T-helper 17 cell (primary cell): Measurements from ENCODE around the gene TAS2R13. TPM values are rescaled to one million over a fixed set of nuclear protein-coding genes. Genes with fewer than 3 reads are reported as not detected.

Source experiments
- ATAC-seq: fragments of 150-1000 bp; cut with Tn5 transposase; 2 replicates; pipeline ENCODE4 v1.10.0; 2021; ENCODE audit warnings: mild to moderate bottlenecking, moderate library complexity
- DNase-seq, 3 donors: peaks; one replicate each; pipeline versions ENCODE4 v3.0.0 to v3.0.0-alpha.2; 2020 to 2021
- H3K9me3 ChIP-seq: one replicate; pipeline ENCODE4 v1.7.0; 2013; ENCODE audit warnings: low read length, mild to moderate bottlenecking; ENCODE audit not compliant: control insufficient read depth, poor library complexity, severe bottlenecking
- H3K27ac Mint-ChIP-seq: one replicate; pipeline ENCODE4 v1.8.0; 2022; ENCODE audit warnings: mild to moderate bottlenecking, moderate library complexity, mixed read lengths
- H3K27me3 Mint-ChIP-seq: one replicate; pipeline ENCODE4 v1.8.0; 2022; ENCODE audit warnings: mixed read lengths
- H3K36me3 Mint-ChIP-seq: one replicate; pipeline ENCODE4 v1.8.0; 2022; ENCODE audit warnings: low read depth, mixed read lengths
- H3K4me1 Mint-ChIP-seq: one replicate; pipeline ENCODE4 v1.8.0; 2022; ENCODE audit warnings: mild to moderate bottlenecking, mixed read lengths
- H3K4me3 Mint-ChIP-seq: one replicate; pipeline ENCODE4 v1.8.0; 2022; ENCODE audit warnings: mild to moderate bottlenecking, moderate library complexity, mixed read lengths
- total RNA-seq, 4 donors: library from RNA in 2 of 4; stranded (reverse) in 2 of 4; gene quantifications; one replicate each; pipeline ENCODE4 v1.2.3 and lab custom pipeline; 2022 to 2026

Gene TAS2R13
- total RNA-seq, 2 donors from 2014 or later, result 1.2 to 1.4 TPM

DNA sequence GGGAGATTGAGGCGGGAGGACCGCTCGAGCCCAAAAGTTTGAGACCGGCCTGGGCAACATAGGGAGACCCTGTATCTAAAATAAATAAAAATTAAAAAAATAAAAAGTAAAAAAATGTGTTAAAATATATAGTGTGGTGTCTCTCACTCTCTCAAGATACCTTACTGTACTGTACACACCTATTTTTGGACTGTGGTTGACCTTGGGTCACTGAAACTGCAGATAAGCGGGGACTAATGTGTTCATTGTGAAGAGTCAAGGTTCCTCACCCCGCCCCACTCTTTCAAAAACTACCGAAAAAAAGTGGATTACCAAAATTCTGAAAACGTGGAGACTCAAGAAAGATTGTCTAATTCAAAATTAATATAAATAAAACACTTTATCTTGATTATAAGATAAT is 1.0 kb upstream of the TAS2R13 start:
- Mint-ChIP-seq H3K4me3 (no peak overlapping the region), H3K4me1 (no peaks in the 10 kb centered on the region), H3K27me3 (no peaks in the 10 kb centered on the region), H3K36me3 (no peaks in the 10 kb centered on the region), H3K27ac (no peak overlapping the region)
- DNase-seq (no peak), ATAC-seq (no peak)
- H3K9me3 ChIP-seq, result no peaks in the 10 kb centered on the region

DNA sequence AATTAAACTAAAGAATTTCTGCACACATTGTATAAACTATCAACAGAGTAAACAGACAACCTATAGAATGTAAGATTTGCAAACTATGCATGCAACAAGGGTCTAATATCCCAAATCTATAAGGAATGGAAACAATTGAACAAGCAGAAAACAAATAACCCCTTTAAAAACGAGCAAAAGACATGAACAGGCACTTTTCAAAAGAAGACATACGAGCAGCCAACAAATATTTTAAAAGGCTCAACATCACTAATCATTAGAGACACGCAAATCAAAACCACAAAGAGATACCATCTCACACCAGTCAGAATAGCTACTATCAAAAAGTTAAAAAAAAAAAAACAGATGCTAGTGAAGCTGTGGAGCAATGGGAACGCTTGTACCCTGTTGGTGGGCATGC is 4.7 kb downstream of the TAS2R13 start:
- no peaks in the 10 kb centered on the region for H3K27me3 Mint-ChIP-seq
- H3K36me3 Mint-ChIP-seq, result no peaks in the 10 kb centered on the region

DNA sequence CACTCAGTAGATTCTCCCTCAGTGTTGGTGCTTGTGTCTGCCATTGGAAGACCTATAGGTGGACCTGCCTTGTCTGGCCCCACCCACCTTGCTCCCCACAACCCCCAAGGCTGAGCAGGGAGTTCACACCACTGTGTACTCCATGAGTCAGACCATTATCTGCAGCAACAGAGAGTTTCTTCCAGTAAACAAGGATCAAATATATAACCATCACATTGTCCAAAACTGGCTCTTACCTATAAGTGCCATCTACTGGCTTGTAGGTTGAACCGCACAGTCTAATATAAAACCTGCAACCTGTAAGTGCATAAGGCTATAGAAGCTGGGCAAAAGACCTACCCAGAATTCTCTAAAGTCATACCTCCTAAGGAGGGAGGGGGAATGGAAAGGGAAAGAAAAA is 7.9 kb downstream of the TAS2R13 start:
- no peaks in the 10 kb centered on the region for H3K4me1 Mint-ChIP-seq
- no peak for DNase-seq
- peaks cover 3% of the 10 kb centered on the region for H3K9me3 ChIP-seq
- no peaks in the 10 kb centered on the region for H3K27me3 Mint-ChIP-seq
- no peak overlapping the region for H3K27ac Mint-ChIP-seq
- no peak for ATAC-seq
- H3K36me3 Mint-ChIP-seq, result peaks cover 3% of the 10 kb centered on the region
- H3K4me3 Mint-ChIP-seq, result no peak overlapping the region

More for the DNA sequence above, 4.7 kb downstream of the TAS2R13 start:
- Mint-ChIP-seq H3K4me3 (no peak overlapping the region), H3K4me1 (no peaks in the 10 kb centered on the region), H3K27ac (no peak overlapping the region)
- no peak for ATAC-seq
- H3K9me3 ChIP-seq, result peaks cover 3% of the 10 kb centered on the region
- DNase-seq, result no peak

DNA sequence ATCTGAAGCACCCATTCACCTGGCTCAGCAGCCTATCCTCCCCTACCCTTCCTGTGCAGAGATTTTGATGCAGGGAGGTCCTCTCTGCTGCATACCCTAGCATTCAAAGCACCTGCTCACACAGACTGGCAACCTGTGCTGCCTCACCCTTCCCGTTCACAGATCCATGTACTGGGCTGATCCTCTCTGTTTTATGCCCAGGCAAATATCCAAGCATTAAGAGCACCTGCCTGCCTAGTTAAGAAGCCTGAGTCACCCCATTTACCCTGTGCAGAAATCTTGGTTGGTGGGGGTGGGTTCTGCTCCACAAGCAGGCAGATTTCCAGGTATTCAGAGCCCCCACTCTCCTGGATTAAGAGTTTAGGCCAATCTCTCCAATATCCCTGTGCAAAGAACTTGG is 8.4 kb downstream of the TAS2R13 start:
- no peaks in the 10 kb centered on the region for H3K4me1 Mint-ChIP-seq
- H3K4me3 Mint-ChIP-seq, result no peak overlapping the region
- peaks cover 3% of the 10 kb centered on the region for H3K36me3 Mint-ChIP-seq
- no peak for DNase-seq
- ATAC-seq, result no peak
- no peak overlapping the region for H3K27ac Mint-ChIP-seq
- peaks cover 3% of the 10 kb centered on the region for H3K9me3 ChIP-seq
- H3K27me3 Mint-ChIP-seq, result no peaks in the 10 kb centered on the region

DNA sequence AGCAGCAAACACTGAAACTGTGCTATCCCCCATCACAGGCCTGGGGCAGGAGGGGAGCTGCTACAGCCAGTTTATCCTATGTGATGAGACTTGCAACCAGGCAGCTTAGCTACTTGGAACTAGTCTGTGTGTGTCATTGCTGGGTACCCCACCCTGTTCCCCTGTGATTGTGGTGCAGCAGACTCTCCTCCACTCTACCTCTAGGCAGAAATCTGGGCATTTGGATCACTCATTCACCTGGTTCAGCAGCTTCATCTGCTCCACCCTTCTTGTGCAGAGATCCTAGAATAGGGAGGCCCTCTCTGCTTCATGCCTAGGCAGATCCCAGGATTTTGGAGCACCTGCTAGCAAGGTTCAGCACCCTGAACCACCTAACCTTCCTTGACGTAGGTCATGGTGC is 8.8 kb downstream of the TAS2R13 start:
- H3K4me1 Mint-ChIP-seq, result no peaks in the 10 kb centered on the region
- ATAC-seq, result no peak
- H3K9me3 ChIP-seq, result peaks cover 3% of the 10 kb centered on the region
- no peaks in the 10 kb centered on the region for H3K27me3 Mint-ChIP-seq
- no peak overlapping the region for H3K4me3 Mint-ChIP-seq
- H3K27ac Mint-ChIP-seq, result no peak overlapping the region
- peaks cover 3% of the 10 kb centered on the region for H3K36me3 Mint-ChIP-seq
- no peak for DNase-seq

DNA sequence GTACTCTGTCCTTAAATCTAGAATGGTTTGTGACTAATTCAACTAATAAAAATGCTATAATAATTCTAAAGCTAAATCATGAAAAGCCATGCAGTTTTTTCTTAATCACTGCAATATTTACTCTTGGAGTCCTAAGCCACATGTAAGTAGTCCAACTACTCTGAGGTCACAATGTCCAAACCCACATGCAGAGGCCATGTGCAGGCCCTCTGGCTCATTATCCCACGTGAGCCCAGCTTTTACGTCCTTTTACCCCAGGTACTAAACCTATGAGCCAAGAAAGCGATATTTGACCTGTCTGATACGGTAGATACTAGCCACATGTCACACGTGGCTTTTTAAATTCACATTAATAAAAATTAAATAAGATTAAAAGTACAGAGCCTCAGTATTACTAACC is 12.5 kb downstream of the TAS2R13 start:
- Mint-ChIP-seq H3K4me3 (no peak overlapping the region), H3K36me3 (peaks cover 7% of the 10 kb centered on the region), H3K27me3 (no peaks in the 10 kb centered on the region), H3K4me1 (no peaks in the 10 kb centered on the region), H3K27ac (no peak overlapping the region)
- H3K9me3 ChIP-seq, result no peaks in the 10 kb centered on the region
- ATAC-seq (no peak), DNase-seq (no peak)

DNA sequence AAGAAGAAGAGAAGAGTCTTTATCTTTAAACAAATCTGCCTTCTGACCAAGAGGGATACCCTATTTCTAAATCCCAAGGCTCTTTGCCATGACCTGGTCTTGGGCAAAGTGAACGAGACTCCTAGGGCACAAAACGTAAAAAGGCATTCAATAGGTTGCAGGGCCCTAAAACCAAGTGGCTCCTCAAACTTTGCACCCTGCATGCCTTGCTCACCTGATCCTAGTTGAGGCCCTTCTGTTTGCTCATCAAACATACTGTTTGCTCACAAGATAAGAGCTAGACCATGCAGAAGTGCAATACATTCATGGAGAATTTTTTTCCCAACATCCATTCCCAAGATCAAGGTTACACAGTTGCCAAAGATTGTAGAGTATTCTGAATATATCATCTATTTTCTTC is 17.4 kb downstream of the TAS2R13 start:
- no peak for DNase-seq
- Mint-ChIP-seq H3K27ac (no peak overlapping the region), H3K4me3 (no peak overlapping the region), H3K36me3 (peaks cover 4% of the 10 kb centered on the region), H3K27me3 (no peaks in the 10 kb centered on the region), H3K4me1 (peaks cover 2% of the 10 kb centered on the region)
- H3K9me3 ChIP-seq, result no peaks in the 10 kb centered on the region
- ATAC-seq, result no peak

DNA sequence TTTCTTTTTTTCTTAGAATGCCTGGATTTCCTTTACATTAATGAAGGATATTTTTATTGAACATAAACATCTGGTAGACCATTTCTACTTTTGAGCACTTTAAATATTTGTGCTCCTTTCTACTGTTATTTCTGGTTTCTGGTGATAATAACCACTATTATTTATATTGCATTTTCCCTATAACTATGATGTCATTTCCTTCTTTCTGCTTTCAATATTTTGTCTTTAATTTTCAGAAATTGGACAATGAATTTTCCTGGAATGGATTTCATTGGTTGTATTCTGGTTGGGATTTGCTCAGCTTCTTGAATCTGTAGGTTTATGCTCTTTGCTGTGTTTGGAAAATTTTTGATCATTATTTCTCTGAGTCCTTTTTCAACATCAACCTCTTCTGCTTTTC is 20.1 kb downstream of the TAS2R13 start:
- DNase-seq, result no peak
- H3K9me3 ChIP-seq, result no peaks in the 10 kb centered on the region
- H3K4me1 Mint-ChIP-seq, result peaks cover 11% of the 10 kb centered on the region
- no peaks in the 10 kb centered on the region for H3K36me3 Mint-ChIP-seq
- no peak overlapping the region for H3K4me3 Mint-ChIP-seq
- no peak overlapping the region for H3K27ac Mint-ChIP-seq
- H3K27me3 Mint-ChIP-seq, result no peaks in the 10 kb centered on the region
- no peak for ATAC-seq

DNA sequence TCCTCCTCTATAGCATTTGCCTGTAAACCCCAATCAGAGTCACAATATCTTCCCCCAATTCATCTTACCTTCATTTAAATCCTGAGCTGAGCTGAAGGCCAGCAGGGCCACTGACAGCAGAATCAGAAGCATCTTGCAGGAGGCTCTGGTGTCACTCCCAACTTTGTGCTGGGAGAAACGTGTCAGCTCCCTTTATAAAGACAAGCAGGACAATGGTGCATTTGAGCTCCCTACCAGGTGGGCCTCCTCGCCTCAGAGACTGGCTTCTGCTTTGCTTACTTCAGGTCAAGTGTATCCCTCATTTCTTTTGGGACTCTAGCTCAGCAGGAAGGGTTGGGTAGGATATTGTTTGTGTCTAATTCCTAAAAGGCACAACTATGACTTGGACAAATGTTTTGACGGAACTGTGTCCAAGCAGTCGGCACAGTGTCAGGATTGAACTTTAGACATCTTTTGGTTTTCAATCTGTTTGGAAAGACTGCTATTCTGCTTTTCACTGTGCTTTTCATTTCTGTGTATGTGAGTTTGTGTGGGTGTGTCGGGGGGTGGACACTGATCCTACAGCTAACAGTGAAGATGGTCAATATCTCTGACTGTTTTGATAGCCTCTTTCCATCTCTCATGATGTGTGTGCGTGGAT is 25.2 kb downstream of the TAS2R13 start, which contains the start of gene PRH1:
TSS of gene PRH1 (minus strand) at position 170 of the 640 bp plus-strand sequence. CDS start at position 132, 38 bp downstream.
- Mint-ChIP-seq H3K4me3 (no peak within 1 kb of the TSS), H3K36me3 (peaks cover 2% of the 10 kb centered on the region), H3K4me1 (peaks cover 11% of the 10 kb centered on the region), H3K27me3 (no peaks in the 10 kb centered on the region), H3K27ac (no peak within 1 kb of the TSS)
- no peaks in the 10 kb centered on the region for H3K9me3 ChIP-seq
- no peak for DNase-seq
- ATAC-seq, result no peak

DNA sequence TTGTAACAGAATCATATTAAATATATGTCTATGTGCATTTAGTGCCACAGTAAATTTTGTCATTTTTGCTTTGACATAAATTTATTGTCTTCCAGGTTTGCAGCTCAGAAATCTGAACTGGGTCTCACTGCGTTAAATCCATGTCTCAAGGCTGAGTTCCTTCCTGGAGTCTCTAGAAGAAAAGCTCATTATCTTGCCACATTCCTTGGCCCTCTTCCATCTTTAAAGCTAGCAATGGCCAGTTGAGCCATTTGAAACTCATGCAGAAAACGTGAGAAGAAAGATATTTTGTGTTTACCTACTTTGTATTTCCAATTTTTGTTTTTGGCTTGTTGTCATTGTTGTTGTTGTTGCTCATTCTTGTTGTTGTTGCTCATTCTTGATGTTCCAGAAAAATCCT is 36.0 kb downstream of the TAS2R13 start:
- ATAC-seq (no peak), DNase-seq (no peak)
- H3K27ac Mint-ChIP-seq, result no peak overlapping the region
- no peaks in the 10 kb centered on the region for H3K4me1 Mint-ChIP-seq
- H3K27me3 Mint-ChIP-seq, result no peaks in the 10 kb centered on the region
- no peaks in the 10 kb centered on the region for H3K9me3 ChIP-seq
- peaks cover 2% of the 10 kb centered on the region for H3K36me3 Mint-ChIP-seq
- H3K4me3 Mint-ChIP-seq, result no peak overlapping the region

DNA sequence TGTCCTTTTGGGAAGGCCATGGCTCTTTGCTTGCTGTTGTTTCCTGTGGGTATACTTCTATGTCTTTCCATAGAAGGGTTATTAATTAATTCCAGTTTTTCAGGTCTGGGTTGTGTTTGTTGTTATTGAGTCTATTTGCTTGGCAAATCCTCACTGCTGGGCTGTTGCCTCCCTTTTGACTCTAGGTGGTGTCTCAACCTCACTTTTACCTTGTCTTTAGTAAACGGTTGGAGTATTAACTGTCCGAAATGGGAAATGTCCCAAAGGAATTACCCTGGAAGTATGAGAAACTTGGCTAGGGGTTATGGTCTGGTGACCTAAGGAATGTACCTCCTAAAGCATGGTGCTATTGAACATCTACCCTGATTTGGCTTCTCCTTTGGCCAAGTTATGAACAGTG is 42.0 kb downstream of the TAS2R13 start:
- no peak overlapping the region for H3K4me3 Mint-ChIP-seq
- DNase-seq (no peak), ATAC-seq (no peak)
- no peaks in the 10 kb centered on the region for H3K4me1 Mint-ChIP-seq
- H3K9me3 ChIP-seq, result no peaks in the 10 kb centered on the region
- H3K27me3 Mint-ChIP-seq, result no peaks in the 10 kb centered on the region
- no peaks in the 10 kb centered on the region for H3K36me3 Mint-ChIP-seq
- H3K27ac Mint-ChIP-seq, result no peak overlapping the region

DNA sequence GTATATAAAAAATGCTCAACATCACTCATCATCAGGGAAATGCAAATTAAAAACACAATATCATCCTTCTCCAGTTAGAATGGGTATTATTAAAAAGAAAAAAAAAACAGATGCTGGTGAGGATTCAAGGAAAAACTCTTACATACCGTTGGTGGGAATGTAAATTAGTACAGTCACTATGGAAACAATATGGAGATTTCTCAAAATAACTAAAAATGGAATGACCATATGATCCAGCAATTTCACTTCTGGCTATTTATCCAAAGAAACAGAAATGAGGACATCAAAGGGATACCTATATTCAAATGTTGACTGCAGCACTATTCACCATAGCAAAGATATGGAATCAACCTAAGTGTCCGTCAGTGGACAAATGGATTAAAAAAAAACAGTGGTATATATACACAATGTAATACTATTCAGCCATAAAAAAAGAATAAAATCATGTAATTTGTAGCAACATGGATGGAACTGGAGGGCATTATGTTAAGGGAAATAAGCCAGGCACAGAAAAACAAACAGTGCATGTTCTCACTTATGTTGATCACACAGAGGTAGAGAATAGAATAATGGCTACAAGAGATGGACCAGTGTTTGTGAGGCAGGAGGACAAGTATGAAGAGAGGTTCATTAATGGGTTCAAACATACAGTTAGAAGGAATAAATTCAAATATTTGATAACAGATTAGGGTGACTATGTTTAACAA is 45.7 kb downstream of the TAS2R13 start:
- Mint-ChIP-seq H3K27me3 (no peaks in the 10 kb centered on the region), H3K36me3 (peaks cover 9% of the 10 kb centered on the region), H3K4me3 (no peak overlapping the region), H3K4me1 (no peaks in the 10 kb centered on the region), H3K27ac (no peak overlapping the region)
- ATAC-seq (no peak), DNase-seq (no peak)
- H3K9me3 ChIP-seq, result no peaks in the 10 kb centered on the region

DNA sequence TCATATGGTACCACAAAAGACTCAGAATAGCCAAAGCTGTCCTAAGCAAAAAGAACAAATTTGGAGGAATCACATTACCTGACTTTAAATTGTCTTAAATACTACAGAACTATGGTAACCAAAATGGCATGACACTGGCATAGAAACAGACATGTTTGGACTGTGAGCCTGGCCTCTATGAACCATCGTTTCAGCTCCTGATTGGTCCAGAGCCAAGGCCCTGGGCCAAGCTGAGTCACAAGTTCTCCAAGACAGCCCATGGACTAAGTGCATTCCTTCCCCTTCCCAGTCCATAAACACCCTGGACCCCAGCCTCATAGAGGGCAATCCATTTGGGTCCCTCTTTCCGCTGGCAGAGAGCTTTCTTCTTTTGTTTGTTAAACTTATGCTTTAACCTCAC is 48.0 kb downstream of the TAS2R13 start:
- no peak overlapping the region for H3K4me3 Mint-ChIP-seq
- H3K27me3 Mint-ChIP-seq, result no peaks in the 10 kb centered on the region
- peaks cover 2% of the 10 kb centered on the region for H3K9me3 ChIP-seq
- H3K36me3 Mint-ChIP-seq, result peaks cover 16% of the 10 kb centered on the region
- no peak overlapping the region for H3K27ac Mint-ChIP-seq
- ATAC-seq (no peak), DNase-seq (no peak)
- no peaks in the 10 kb centered on the region for H3K4me1 Mint-ChIP-seq
